HCT116 (cell line): ENCODE measurements around the gene OGA.

Experiments used
- EGR1 ChIP-seq: IDR thresholded peaks from 2 replicates; pipeline ENCODE4 v1.6.1; 2012; ENCODE audit warnings: low read depth
- EZH2phosphoT487 ChIP-seq: fragments of 200-600 bp; IDR thresholded peaks from 2 replicates; pipeline ENCODE4 v1.6.1; 2018; ENCODE audit warnings: antibody characterized with exemption, borderline replicate concordance
- POLR2AphosphoS5 ChIP-seq: IDR thresholded peaks from 2 replicates; pipeline ENCODE4 v1.6.1; 2011; ENCODE audit warnings: mild to moderate bottlenecking, low read depth, low read length, moderate library complexity
- YY1 ChIP-seq: IDR thresholded peaks from 2 replicates; pipeline ENCODE4 v1.6.1; 2011; ENCODE audit warnings: low read length, low read depth, moderate library complexity, mild to moderate bottlenecking; ENCODE audit not compliant: insufficient replicate concordance; ENCODE audit errors: extremely low read depth
- TF ChIP-seq, protein P1 (sequence below), 3 experiments: fragments of 200-600 bp in 1 of 3; sonication (generic) in 1 of 3; IDR thresholded peaks in 2 of 3; conservative IDR thresholded peaks in 1 of 3; 2 replicates each; pipeline ENCODE4 v1.5.1; 2012 to 2017; ENCODE audit warnings: low read depth in 2 of 3, low read length in 2 of 3, antibody characterized with exemption in 1 of 3, borderline replicate concordance in 1 of 3, control low read depth in 1 of 3, mild to moderate bottlenecking in 1 of 3, mixed read lengths in 1 of 3, mixed run types in 1 of 3, moderate library complexity in 1 of 3; ENCODE audit not compliant: insufficient read depth in 1 of 3

GRCh38 chr10:101814466-101815071, 3.7 kb downstream of the OGA start:
- TF ChIP-seq YY1, result no peak
- no peak for TF ChIP-seq EZH2phosphoT487
- TF ChIP-seq, protein P1, sequence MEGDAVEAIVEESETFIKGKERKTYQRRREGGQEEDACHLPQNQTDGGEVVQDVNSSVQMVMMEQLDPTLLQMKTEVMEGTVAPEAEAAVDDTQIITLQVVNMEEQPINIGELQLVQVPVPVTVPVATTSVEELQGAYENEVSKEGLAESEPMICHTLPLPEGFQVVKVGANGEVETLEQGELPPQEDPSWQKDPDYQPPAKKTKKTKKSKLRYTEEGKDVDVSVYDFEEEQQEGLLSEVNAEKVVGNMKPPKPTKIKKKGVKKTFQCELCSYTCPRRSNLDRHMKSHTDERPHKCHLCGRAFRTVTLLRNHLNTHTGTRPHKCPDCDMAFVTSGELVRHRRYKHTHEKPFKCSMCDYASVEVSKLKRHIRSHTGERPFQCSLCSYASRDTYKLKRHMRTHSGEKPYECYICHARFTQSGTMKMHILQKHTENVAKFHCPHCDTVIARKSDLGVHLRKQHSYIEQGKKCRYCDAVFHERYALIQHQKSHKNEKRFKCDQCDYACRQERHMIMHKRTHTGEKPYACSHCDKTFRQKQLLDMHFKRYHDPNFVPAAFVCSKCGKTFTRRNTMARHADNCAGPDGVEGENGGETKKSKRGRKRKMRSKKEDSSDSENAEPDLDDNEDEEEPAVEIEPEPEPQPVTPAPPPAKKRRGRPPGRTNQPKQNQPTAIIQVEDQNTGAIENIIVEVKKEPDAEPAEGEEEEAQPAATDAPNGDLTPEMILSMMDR (IDR thresholded peaks at IDR 0.05 in 2 of 3, conservative IDR thresholded peaks at IDR 0.05 in 1 of 3; ENCODE audit: borderline replicate concordance in 1 of 3, insufficient read depth in 1 of 3, low read depth in 2 of 3, low read length in 2 of 3), result no peak
- TF ChIP-seq POLR2AphosphoS5, result no peak
- no peak for TF ChIP-seq EGR1
